HUDEP-2 (cell line): Measurements from ENCODE around the gene CAMSAP3.

Experiments used
- DNase-seq, 76 experiments: peaks; one replicate each; lab custom pipeline; 2025; ENCODE audit not compliant: unreplicated experiment in 76 of 76; lab: John Stamatoyannopoulos, UW

The CAMSAP3 gene

DNA sequence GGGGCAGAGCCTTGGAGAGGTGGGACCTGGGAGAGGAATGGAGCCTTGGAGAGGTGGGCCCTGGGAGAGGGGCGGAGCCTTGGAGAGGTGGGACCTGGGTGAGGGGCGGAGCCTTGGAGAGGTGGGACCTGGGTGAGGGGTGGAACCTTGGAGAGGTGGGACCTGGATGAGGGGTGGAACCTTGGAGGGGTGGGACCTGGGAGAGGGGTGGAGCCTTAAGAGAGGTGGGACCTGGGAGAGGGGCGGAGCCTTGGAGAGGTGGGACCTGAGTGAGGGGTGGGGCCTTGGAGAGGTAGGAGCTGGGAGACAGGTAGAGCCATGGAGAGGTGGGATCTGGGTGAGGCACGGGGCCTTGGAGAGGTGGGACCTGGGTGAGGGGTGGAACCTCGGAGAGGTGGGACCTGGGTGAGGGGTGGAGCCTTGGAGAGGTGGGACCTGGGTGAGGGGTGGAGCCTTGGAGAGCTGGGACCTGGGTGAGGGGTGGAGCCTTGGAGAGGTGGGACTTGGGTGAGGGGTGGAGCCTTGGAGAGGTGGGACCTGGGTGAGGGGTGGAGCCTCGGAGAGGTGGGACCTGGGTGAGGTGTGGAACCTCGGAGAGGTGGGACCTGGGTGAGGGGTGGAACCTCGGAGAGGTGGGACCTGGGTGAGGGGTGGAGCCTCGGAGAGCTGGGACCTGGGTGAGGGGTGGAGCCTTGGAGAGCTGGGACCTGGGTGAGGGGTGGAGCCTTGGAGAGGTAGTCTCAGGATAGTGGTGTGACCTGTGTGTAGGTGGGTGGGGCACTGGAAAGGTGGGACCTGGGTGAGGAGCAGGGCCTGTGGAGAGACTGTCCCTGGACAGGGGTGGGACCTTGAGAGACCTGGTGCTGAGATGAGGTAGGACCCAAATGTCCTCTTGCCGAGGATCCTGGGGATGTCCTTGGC, 48.2 kb downstream of the CAMSAP3 start:
- peak in 52 of 76 experiments; percentile 13 to 75 (median 46) for DNase-seq

DNA sequence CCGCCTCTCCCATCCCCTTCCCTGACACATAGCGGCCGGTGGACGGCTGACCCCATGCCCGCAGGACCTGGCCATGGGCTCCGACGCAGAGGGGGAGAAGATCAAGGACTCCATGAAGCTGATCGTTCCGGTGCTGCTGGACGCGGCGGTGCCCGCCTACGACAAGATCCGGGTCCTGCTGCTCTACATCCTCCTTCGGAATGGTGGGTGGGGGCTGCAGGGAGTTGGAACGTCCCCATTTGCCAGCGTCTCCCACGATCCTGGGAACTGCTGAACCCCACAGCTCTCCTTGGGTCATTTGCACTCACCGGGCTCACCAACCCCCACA, 48.9 kb downstream of the CAMSAP3 start:
- DNase-seq = no peak

DNA sequence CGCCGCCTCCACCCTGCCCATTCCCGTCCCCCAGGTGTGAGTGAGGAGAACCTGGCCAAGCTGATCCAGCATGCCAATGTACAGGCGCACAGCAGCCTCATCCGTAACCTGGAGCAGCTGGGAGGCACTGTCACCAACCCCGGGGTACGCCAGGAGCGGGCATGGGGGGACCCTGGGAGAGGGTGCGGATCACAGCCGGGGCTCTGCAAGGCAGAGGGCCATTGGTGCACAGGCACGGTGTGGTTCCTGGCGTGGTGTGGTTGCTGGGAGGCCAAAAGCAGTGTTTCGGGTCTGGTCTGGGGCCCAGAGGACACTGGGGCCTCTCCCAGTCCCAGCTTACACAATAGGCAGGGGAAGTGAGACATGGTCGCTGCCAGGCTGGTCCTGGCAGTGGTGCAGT, 49.5 kb downstream of the CAMSAP3 start:
- DNase-seq = no peak

DNA sequence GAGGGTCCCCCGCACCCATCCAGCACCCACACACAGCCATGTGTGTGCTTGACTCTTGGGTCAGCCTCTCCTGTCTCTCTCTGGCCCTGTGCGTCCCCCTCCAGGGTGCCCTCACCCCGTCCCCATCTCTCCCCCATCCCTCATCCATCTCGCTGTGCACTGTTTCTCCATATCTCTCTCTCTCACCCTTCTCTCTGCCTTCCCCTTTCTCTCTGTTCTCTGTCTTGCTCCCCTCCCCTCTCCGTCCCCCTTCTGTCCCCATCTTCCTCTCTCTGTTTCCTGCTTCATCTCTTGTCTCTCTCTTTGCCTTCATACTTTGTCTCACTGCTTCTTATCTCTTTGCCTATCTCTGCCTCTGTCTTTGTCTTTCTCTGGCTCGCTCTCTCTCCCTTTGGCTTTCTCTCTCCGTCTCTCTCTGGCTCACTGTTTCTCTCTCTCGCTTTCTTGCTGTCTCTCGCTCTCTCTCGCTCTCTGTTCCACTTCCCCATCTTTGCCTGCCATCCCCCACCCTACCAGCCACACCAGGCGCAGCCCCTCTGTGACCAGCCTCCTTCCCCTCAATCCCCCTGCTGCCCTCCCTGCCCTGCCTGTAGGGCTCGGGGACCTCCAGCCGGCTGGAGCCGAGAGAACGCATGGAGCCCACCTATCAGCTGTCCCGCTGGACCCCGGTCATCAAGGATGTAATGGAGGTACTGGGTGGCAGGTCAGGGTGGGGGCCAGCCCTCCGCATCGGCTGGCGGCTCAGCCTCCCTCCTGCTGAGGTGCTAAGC, 50.2 kb downstream of the CAMSAP3 start:
- DNase-seq = no peak

GRCh38 chr19:7646426-7646700, 50.7 kb downstream of the CAMSAP3 start:
- DNase-seq = no peak

GRCh38 chr19:7647156-7647555, 51.5 kb downstream of the CAMSAP3 start:
- DNase-seq = no peak

GRCh38 chr19:7648265-7649014, 52.8 kb downstream of the CAMSAP3 start:
- DNase-seq = no peak

- no peak for DNase-seq
Measured at GRCh38 chr19:7650148-7650547, 54.5 kb downstream of the CAMSAP3 start.

DNA sequence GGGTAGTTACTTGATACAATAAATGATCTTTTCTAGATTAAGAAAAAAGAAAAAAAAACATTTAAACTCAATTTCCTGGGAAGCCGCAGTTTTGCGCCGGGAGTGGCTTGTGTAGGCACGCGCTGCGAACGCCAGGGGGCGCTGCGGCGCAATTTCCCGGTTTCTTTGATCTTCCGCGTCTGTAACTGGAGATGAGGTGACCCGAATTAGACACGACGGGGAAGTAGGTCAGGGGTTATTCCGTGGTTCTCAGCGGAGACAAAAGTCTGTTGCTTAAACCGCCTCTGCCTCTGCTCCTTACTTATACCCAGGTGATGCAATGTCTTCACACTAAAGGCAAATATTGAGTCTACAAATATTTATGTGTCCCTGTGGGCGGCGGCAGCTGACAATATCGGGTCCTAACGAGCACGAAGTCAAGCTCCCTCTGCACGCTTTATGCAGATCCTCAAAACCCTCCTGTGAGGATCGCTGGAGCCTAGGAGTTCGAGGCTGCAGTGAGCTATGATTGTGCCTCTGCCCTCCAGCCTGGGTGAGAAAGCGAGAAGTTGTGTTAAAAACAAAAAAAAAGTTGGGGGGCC, 56.5 kb downstream of the CAMSAP3 start:
- peak in 72 of 76 experiments; percentile 21 to 90 (median 74) for DNase-seq

DNA sequence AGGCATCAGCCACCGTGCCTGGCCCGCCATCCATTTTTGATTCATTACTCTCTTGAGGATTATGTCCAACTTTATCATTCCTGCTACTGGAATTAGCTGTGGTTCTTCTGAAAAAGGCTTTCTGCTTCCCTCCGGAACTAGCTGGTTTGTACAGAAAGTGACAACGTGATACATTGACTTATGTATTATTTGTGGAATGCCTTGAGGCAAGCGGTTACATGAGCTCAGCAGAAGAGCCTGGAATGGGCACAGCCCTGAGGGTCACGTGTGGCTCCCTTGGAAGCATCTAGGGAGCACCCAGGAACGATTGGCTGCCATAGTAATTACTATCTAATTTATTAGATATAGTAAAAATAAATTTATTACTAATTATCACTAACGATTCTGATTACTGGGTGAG, 58.7 kb downstream of the CAMSAP3 start:
- no peak for DNase-seq

GRCh38 chr19:7655581-7655980, 59.9 kb downstream of the CAMSAP3 start:
- no peak for DNase-seq

DNA sequence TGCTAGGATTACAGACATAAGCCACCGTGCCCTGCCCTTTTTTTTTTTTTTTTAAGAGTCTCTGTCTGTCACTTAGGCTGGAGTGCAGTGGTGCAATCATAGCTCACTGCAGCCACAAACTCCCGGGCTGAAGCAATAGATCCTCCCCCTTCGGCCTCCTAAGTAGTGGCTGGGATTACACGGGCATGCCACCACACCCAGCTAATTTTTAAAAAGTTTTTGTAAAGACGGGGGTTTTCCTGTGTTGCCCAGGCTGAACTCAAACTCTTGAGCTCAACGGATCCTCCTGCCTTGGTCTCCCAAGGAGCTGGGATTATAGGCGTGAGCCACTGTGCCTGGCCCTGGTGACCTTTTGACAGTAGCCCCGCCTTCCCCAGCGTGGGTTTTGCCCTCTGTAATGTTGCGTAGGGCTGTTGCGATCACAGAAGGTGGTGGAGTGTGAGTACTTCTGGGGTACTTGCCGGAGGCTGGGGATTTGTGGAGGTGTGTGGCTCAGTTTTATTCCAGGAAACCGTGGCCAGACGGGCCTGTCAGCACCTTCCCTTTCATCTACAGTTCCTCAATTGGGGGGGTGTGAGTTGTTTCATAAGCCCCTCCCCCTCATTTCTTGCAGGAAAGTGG, 61.6 kb downstream of the CAMSAP3 start:
- DNase-seq = no peak

- DNase-seq = no peak
Measured at GRCh38 chr19:7658219-7658686, 62.6 kb downstream of the CAMSAP3 start.

DNA sequence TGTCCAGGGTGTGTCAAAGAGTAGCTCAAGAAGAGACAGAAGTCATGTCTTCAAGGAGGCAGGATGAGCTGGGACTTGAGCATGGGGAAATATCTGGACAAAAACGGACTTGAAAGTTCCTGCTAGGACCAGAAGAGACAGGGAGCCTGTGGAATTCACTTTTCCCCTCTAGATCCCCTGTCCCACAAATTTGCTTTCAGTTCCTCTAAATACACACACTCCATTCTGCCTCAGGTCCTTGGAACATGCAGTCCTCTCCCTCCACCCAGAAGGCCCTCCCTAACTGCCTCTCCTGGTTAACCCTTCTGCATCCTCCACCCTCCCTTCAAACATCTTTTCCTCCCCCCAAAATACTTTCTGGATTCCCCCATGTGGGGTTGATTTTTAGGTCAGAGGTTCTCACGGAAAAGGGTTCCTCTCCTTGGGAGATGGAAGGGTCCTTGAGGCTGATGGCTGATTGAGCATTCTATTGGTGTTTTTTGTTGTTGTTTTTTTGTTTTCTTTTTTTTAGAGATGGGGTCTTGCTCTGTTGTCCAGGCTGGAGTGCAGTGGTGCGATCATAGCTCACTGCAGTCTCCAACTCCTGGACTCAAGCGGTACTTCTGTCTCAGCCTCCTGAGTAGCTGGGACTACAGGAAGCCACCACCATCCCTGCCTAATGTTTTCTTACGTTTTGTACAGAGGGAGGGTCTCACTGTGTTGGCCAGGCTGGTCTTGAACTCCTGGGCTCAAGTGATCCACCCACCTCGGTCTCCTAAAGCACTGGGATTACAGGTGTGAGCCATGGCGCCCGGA, 66.3 kb downstream of the CAMSAP3 start:
- no peak for DNase-seq

- no peak for DNase-seq
Measured at GRCh38 chr19:7662657-7663056, 67.0 kb downstream of the CAMSAP3 start.

DNA sequence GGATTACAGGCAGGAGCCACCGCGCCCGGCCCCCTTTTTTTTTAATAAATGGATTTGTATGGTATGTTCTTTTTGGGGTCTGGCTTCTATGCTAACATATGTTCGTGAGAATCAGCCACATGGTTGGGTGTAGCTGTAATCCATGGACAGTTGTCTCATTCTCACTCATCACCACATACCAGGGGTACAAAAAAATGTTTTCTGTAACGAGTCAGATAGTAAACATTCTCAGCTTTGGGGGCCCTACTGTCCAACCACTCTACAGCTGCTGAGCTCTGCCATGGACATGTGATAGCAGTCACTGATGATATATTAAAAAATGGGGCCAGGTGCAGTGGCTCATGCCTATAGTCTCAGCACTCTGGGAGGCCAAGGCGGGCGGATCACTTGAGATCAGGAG, 68.0 kb downstream of the CAMSAP3 start:
- DNase-seq = no peak

- DNase-seq = no peak
Measured at GRCh38 chr19:7665076-7665475, 69.4 kb downstream of the CAMSAP3 start.
